Activated CD4-positive, alpha-beta T cell treated with anti-CD3 and anti-CD28 coated beads, Interleukin-2, amount 50 U/mL, for 24 hours (primary cell): Measurements from ENCODE around the gene FSTL4.

ENCODE experiments used
- DNase-seq, 2 donors: peaks; one replicate each; pipeline ENCODE4 v3.0.0-alpha.2; 2020; ENCODE audit warnings: low read depth in 1 of 2, low spot score in 1 of 2

The FSTL4 gene

GRCh38 chr5:133354323-133355185 lies 257.8 kb downstream of the FSTL4 start:
- no peak for DNase-seq

GRCh38 chr5:133353741-133354140 lies 258.6 kb downstream of the FSTL4 start:
- no peak for DNase-seq

- DNase-seq, result no peak
These were observed 263.9 kb downstream of the FSTL4 start for GRCh38 chr5:133348406-133348805.

- no peak for DNase-seq
These were observed 265.3 kb downstream of the FSTL4 start for GRCh38 chr5:133347039-133347438.

GRCh38 chr5:133344266-133344665 lies 268.1 kb downstream of the FSTL4 start:
- DNase-seq, result no peak

GRCh38 chr5:133343196-133343595 lies 269.1 kb downstream of the FSTL4 start:
- no peak for DNase-seq

GRCh38 chr5:133341915-133342710 lies 270.2 kb downstream of the FSTL4 start:
- no peak for DNase-seq

GRCh38 chr5:133341296-133341695 lies 271.0 kb downstream of the FSTL4 start:
- DNase-seq, result no peak

GRCh38 chr5:133340822-133341221 lies 271.5 kb downstream of the FSTL4 start:
- no peak for DNase-seq

- no peak for DNase-seq
These were observed 272.2 kb downstream of the FSTL4 start for GRCh38 chr5:133340002-133340755.

- no peak for DNase-seq
These were observed 273.6 kb downstream of the FSTL4 start for GRCh38 chr5:133338504-133339355.

- DNase-seq, result no peak
These were observed 274.4 kb downstream of the FSTL4 start for GRCh38 chr5:133337795-133338445.

GRCh38 chr5:133336969-133337410 lies 275.4 kb downstream of the FSTL4 start:
- DNase-seq, result no peak

GRCh38 chr5:133336121-133336968 lies 276.0 kb downstream of the FSTL4 start:
- no peak for DNase-seq

GRCh38 chr5:133334796-133335639 lies 277.3 kb downstream of the FSTL4 start:
- no peak for DNase-seq

GRCh38 chr5:133333326-133334150 lies 278.8 kb downstream of the FSTL4 start:
- DNase-seq, result no peak

GRCh38 chr5:133332439-133333024 lies 279.8 kb downstream of the FSTL4 start:
- DNase-seq, result no peak
